GM19035 (cell line): ENCODE measurements around the gene GDPD4.

Experiments
- ATAC-seq: cut with Tn5 transposase; IDR thresholded peaks from one replicate; pipeline ENCODE4 v1.9.1; 2021; ENCODE audit not compliant: unreplicated experiment

The GDPD4 gene

DNA sequence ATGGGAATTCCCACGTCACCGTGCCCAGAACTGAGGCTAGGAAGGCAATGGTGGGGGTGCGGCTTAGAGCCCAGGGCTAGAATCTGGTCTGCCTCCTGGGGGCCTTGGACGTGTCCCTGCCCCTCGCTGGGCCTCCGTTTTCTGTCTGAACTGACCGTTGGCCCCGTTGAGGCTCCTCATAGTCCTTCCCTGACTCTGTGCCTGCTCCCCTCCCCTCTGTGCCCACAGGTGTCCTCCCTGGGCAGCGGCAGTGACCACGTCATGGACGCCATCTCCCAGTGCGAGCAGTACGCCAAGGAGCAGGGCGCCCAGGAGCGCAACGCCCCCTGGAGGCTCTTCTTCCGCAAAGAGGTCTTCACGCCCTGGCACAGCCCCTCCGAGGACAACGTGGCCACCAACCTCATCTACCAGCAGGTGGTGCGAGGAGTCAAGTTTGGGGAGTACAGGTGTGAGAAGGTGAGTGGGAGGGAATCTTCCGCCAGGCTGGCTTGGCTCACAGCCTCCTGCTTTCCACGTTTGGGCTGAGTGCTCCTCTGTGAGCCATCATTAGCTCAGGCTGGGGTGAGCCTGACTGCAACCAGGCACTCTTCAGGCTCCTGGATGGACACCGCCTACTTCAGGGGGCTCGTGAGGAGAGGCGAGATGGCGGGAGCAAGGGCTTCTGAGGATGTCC lies 109.5 kb downstream of the GDPD4 start:
- ATAC-seq, result no peak

DNA sequence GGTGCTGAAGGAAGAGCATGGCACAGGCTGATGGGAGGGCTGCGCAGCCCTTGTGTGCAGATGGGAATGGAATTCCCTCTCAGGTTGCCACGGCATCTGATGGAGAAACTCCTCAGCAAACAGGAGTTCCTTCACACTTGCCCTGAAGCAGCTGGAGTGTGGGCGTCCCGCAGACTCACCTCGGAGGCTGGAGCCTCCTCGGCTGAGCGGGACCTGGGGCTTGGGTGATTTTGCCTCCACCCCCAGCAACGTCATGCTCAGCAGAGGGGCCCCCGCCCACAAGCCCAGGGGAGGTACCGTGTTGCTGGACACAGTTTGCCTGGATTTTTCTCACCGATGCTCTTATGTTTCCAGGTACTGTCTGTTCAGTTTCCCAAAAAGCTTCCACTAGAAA lies 110.1 kb downstream of the GDPD4 start:
- no peak for ATAC-seq

DNA sequence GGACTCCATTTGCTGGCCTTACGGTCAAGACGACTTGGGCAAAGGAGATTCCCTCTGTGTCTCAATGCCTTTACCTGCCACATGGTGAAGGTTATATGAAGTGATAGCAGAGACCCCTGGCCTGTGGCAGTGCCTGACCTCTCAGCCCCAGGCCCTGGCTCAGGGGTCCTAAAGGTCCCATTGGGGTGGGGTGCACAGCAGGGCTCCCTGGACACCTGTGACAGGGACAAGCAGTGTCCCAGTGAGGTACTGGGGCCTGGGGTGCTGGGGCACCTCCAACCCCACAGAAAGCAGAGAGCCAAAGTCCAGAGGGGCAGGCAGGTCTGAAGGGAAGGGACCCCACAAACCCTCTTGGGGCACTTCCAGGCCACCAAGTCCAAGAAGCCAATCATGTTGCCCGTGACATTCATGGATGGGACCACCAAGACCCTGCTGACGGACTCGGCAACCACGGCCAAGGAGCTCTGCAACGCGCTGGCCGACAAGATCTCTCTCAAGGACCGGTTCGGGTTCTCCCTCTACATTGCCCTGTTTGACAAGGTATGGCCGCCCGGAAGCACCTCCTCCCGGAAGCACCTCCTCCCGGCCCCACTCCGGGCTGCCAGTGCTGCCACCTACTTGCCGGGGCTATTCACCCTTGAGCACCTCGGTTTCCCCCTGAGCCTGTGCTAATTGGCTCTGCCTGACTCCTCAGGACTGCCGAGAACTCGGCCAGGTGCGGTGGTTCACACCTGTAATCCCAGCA lies 111.0 kb downstream of the GDPD4 start:
- no peak for ATAC-seq

DNA sequence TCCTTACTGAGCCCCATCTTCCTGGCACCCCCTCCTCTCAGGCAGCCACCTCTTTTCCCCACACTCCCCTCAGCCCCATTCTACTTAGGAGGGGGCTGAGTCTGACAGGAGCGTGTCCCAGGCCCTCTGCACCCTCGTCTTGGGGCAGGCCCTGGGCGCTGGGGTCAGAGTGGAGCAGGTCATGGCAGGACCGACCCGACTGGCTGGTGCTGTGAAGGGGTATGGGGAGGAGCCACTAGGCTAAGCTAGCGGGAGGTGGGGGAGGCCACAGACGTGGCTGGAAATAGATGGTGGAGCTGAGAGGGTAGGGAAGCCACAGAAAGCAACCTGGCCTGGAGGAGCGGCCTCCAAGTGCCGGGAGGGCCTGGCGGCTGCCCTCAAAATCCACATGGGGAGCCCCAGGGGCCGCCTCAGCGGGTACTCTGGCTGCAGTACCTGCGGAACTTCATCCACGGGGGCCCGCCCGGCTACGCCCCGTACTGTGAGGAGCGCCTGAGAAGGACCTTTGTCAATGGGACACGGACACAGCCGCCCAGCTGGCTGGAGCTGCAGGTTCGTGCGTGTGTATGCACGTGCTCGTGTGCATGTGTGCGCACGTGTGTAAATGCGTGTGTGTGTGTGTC lies 111.8 kb downstream of the GDPD4 start:
- ATAC-seq, result no peak

DNA sequence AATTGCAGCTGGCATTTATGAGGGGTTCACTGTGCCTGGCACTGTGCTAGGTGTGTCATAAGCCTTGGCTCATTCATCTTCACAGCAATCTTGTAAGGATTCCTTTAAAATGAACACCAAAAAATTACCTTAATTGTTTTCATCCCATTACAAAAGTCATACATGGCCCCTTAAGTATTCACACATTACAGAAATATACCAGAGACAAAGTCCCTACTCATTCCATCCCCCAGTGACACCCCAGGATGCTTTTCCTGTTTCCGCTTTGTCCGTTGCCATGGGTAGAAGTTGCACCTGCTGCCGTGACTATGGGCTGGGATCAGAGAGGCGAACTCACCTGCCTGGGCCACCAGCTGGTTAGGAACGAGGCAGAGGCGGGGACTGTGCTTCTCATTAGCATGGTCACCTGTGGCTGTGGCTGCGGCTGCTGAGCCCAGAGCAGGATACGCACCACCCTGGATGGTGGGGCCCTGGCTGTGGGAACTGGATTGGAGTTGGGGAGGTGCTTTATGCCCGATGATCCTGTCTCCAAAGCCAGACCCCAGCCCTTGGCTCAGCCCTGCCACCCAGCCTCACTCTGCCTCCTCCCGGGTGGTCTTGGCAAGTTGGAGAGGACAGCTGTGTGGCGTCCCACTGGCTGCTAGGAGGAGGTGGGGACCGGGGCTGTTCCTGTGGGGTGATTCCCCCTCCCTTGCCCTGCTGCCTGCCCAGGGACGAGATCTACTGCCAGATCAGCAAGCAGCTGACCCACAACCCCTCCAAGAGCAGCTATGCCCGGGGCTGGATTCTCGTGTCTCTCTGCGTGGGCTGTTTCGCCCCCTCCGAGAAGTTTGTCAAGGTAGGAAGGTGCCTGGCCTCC lies 112.6 kb downstream of the GDPD4 start:
- no peak for ATAC-seq

DNA sequence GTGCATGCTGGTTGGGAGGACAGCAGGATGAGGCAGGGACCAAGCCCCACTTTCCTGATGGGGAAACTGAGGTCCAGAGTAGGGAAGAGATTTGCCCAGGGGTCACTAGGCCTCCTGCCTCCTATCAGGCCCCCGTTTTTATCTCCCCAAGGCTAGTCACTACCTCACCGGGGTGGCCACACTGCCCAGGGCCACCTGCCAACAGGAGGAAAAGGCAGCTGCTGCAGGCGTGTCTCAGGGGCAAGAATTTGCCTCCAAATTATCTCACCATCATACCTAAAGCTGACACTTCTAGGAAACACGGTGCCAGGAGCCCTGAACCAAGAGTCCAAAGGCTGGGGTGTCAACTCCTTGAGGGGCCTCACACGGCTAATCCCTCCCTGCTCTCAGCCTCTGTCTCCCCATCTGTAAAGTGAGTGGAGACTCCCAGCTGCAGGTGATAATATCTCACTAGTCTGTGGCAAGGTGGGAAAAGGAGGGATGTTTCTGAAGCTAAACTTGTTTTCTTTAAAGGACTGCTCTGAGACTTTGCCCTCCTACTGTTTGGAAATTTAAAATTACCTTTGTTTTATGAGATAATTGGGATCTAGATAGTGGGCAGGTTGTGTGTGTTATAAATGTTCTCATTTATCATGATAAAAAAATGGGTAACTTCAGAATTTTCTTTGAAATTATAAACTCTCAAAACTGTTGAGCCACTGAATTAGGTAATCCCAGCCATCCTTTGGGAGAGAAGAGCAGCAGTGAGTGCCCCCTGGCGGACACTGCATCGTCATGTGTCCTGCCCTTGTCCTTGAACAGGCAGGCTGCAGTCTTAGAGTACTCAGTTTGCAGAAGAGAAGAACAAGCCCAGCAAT lies 113.5 kb downstream of the GDPD4 start:
- no peak for ATAC-seq

DNA sequence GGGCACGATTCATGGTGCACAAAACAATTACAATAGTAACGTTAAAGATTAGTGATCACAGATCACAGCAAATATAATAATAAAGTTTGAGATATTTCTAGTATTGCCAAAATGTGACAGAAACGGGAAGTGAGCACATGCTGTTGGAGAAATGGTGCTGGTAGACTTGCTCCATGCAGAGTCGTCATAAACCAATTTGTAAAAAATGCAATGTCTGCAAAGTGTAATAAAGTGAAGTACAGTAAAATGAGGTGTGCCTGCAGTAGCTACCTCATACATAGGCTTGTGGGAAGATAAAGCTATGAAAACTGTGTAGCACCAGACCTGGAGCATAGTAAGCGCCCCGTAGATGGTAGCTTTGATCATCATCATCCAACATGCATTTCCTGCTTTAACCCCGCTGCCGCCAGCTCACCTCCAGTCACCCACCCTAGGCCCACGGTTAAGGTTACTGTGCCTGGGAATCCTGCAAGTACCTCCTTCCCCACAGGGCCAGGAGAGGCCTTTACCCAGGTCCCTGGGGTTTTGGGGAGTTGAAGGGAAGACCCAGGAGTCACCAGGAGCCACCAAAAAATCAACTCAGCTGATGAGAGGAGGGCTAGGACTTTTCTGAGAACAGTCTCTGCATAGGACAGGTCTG lies 114.3 kb downstream of the GDPD4 start:
- no peak for ATAC-seq

DNA sequence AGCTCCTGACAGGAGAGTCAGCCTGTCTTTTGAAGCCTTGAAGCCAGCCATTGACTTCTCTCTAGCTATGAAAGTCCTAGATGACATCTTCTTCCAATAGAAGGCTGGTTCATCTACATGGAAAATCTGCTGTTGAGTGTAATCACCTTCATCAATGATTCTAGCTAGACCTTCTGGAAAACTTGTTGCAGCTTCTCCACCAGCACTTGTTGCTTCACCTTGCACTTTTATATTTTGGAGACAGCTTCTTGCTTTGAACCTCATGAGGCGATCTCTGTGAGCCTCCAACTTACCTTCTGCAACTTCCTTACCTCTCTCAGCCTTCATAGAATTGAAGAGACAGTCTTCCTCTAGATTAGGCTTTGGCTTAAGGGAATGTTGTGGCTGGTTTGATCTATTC lies 115.2 kb downstream of the GDPD4 start:
- ATAC-seq, result no peak

DNA sequence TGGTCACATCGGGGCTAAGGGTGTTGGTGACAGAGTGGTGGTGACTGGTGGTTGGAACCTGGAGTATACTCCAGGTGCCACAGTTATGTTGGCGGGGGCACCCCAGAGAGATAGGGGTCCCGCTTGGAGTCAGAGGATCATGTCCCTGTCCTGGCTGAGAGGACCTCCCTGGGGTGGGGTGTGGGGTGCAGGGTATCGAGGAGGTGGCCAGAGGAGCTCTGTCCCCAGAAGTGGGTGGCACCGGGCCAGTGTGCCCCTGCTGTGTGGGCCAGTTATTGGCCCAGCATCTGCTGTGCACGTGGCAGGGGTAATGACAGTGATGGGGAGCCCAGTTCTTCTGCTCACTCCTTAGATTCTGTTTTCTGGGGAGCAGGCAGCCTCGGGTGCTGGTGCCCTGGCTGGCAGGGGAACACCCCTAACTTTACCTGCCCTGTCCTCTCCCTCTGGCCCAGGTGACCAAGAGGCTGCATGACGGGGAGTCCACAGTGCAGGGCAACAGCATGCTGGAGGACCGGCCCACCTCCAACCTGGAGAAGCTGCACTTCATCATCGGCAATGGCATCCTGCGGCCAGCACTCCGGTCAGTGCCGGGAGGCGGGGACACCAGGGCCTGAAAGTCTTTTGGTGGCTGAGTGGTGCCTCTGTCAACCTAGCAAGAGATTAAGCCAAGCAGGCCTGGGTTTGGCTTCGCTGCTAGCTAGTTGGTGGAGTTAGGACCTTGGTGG lies 117.2 kb downstream of the GDPD4 start:
- no peak for ATAC-seq

DNA sequence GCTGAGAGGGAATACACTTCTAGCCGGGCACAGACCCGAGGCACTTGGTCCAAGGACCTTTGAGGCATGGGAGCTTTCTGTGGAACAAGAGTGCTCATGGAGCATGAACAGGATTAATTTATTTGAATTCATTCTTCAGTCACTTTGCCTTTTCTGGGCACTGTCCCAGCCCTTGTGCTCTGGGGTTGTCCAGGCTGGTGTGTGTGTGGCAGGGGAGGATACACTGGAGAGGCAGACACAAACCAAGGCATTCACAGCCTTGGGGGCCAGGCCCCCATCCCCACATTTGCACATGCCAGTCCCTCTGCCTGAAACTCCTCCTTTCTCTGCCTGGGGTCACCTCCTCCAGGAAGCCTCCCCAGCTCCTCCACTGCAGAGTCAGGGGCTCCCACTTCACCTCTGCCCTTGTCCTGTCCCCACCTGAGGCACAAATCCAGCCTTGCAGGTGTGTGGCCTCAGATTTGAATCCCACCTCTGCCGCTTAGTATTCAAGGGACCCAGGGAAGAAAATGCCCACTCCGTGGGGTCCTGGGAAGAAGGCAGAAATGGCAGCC lies 118.0 kb downstream of the GDPD4 start:
- ATAC-seq, result no peak

DNA sequence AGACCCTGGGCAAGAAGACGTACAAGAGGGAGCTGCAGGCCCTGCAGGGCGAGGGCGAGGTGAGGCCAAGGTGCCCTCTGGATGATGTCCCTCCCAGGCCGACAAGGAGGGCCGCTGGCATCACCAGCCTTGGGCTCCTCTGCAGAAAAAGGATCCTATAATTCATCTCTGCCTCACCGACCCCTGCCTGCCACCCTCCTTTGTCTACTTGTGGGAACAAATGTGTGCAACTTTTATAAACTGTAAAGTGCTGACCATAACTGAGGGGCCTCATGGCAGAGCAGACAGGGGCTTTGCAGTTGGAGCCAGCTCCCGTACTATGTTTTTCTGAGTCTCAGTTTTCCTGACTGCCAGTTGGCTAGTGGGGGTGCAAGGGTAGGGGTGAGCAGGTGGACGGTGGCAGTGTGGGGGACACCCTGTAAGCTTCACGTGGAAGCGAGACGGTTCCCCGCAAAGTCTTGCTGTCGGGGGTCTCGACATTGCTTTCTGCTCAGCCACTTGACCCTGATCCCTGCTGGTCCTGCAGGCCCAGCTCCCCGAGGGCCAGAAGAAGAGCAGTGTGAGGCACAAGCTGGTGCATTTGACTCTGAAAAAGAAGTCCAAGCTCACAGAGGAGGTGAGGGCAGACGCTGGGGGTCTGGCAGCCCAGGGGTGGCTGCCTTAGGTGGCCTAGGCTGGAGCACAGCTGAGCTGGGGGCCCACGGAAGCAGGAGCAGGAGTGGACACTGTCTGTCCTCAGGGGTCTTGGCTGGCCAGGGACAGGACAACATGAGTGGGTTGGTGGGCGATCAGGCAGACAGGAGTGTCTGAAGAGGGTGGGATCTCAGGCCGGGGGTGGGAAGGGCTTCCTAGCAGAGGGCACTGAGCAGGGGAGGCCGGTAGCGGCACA lies 118.7 kb downstream of the GDPD4 start:
- ATAC-seq, result no peak

DNA sequence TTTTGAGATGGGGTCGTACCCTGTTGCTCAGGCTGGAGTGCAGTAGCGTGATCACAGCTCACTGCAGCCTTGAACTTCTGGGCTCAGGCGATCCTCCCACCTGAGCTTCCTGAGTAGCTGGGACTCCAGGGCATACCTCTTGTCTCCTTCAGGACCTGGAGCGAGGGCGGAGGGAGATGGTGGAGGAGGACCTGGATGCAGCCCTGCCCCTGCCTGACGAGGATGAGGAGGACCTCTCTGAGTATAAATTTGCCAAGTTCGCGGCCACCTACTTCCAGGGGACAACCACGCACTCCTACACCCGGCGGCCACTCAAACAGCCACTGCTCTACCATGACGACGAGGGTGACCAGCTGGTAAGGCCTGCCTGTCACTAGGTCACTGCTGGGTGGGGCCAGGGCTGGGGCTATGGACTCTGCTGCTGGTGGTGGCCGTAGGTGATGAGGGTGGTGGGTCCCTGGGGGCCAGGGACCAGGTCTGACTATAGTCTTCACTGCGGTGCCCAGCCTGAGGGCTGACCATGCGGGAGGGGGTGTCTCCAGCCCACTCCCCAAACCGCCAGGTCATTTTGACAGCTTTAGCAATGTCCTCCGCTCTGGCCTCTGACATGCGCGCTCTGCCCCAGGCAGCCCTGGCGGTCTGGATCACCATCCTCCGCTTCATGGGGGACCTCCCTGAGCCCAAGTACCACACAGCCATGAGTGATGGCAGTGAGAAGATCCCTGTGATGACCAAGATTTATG lies 119.5 kb downstream of the GDPD4 start:
- no peak for ATAC-seq

DNA sequence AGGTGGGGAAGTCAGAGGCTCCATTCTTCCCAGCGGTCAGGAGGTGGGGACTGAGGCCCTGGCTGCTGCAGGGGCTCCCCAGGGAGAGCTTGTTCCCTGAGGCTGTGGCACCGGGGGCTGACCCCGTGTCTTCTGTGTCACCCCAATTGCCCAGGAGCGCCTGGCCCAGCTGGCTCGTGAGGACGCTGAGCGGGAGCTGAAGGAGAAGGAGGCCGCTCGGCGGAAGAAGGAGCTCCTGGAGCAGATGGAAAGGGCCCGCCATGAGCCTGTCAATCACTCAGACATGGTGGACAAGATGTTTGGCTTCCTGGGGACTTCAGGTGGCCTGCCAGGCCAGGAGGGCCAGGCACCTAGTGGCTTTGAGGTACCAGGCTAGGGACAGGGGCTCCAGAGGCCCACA lies 120.3 kb downstream of the GDPD4 start:
- ATAC-seq, result no peak

DNA sequence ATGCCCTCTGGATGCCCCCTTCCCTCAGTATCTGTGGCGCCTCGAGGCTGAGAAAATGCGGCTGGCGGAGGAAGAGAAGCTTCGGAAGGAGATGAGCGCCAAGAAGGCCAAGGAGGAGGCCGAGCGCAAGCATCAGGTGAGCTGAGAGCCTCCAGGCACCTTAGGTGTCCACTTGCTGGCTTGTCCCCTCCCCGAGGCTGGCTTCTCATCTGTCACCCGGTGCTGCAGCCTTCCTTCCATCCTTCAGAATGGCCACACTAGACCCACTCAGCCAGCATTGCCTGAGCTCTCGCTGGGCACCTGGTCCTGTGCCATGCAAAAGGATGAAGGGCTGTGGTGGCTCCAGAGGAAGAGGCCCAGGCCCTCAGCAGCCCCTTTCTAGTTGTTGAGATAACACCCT lies 121.1 kb downstream of the GDPD4 start:
- no peak for ATAC-seq

DNA sequence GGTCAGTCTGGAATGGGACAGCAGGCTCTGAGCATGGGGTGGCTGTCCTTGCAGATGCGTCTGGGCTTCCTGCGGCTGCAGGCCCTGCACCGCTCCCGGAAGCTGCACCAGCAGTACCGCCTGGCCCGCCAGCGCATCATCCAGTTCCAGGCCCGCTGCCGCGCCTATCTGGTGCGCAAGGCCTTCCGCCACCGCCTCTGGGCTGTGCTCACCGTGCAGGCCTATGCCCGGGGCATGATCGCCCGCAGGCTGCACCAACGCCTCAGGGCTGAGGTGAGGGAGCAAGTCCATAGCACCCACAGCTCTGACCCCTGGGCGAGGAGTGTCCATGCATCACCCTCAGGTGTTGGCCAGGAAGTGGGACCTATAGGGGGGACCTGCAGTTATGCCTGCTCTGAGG lies 121.8 kb downstream of the GDPD4 start:
- no peak for ATAC-seq

DNA sequence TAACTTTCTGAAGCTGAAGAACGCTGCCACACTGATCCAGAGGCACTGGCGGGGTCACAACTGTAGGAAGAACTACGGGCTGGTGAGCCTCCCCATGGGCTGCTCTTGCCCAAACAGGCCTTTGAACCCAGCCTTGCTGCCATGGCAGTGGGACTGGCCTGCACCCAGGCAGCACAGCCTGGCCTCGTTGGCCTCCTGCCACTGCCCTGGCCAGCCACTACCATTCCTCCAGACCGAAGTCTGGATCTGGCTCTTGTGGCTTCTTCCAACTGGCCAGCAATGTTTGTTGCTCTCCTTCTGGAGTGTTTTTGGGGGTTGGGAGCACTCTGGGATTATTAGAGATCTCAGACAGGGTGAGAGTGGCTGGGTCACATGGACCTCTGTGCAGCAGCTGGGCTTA lies 122.4 kb downstream of the GDPD4 start:
- no peak for ATAC-seq

DNA sequence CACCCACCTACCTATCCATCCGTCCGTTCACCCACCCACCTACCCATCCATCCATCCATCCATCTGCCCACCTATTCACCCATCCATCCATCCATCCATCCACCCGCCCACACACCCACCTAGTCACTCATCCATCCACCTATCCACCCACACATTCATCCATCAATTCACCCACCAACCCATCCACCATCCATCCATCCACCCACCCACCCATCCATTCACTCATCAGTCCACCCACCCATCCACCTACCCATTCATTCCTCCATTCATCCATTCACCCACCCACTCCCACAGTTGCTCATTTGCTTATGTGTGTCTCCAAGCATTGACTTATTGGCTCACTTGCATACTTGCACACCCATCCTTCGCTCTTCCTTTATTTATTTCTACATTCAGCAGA lies 123.3 kb downstream of the GDPD4 start:
- ATAC-seq, result no peak
